Skin of body (tissue), 2 donors: ENCODE measurements around the gene SNRNP25. TPM values are rescaled to one million over a fixed set of nuclear protein-coding genes. Genes with fewer than 3 reads are reported as not detected.
"Not testable (repeated sequence)": the region's sequence is repeated elsewhere in the genome, so short reads cannot be mapped to it uniquely, and the experiment has no call there.

Experiments
- DNase-seq: peaks from one replicate; lab custom pipeline; 2025; lab: John Stamatoyannopoulos, UW
- total RNA-seq: library from RNA; depleted of rRNA; stranded (reverse); fragments of >200 nt; gene quantifications from one replicate; pipeline ENCODE4 v1.2.3, GENCODE V29; 2014

Gene SNRNP25
- total RNA-seq = 13.0 TPM

GRCh38 chr16:53346-54236 lies at the start of gene SNRNP25, which contains the start of gene POLR3K:
Gene SNRNP25 (plus strand): TSS chr16:53828. CDS start chr16:54017, 189 bp downstream.
Gene POLR3K (minus strand): TSS chr16:53608. CDS start chr16:53586, 22 bp downstream.
- peak; percentile 95 for DNase-seq

- DNase-seq = no peak
Measured at GRCh38 chr16:9903-10665, 43.5 kb upstream of the SNRNP25 start.

DNA sequence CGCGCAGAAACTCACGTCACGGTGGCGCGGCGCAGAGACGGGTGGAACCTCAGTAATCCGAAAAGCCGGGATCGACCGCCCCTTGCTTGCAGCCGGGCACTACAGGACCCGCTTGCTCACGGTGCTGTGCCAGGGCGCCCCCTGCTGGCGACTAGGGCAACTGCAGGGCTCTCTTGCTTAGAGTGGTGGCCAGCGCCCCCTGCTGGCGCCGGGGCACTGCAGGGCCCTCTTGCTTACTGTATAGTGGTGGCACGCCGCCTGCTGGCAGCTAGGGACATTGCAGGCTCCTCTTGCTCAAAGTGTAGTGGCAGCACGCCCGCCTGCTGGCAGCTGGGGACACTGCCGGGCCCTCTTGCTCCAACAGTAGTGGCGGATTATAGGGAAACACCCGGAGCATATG lies 42.9 kb upstream of the SNRNP25 start:
- DNase-seq = peak; percentile 48

DNA sequence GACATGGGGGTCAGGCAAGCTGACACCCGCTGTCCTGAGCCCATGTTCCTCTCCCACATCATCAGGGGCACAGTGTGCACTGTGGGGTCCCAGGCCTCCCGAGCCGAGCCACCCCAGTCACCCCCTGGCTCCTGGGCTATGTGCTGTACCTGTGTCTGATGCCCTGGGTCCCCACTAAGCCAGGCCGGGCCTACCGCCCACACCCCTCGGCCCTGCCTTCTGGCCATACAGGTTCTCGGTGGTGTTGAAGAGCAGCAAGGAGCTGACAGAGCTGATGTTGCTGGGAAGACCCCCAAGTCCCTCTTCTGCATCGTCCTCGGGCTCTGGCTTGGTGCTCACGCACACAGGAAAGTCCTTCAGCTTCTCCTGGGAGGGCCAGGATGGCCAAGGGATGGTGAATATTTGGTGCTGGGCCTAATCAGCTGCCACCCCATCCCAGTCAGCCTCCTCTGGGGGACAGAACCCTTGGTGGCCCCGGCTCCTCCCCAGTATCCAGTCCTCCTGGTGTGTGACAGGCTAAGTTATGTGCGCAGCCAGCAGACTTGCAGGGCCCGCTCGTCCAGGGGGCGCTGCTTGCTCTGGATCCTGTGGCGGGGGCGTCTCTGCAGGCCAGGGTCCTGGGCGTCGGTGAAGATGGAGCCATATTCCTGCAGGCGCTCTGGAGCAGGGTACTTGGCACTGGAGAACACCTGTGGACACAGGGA lies 36.4 kb upstream of the SNRNP25 start:
- DNase-seq = not testable (repeated sequence)

- not testable (repeated sequence) for DNase-seq
Measured at GRCh38 chr16:20886-21285, 32.7 kb upstream of the SNRNP25 start.

DNA sequence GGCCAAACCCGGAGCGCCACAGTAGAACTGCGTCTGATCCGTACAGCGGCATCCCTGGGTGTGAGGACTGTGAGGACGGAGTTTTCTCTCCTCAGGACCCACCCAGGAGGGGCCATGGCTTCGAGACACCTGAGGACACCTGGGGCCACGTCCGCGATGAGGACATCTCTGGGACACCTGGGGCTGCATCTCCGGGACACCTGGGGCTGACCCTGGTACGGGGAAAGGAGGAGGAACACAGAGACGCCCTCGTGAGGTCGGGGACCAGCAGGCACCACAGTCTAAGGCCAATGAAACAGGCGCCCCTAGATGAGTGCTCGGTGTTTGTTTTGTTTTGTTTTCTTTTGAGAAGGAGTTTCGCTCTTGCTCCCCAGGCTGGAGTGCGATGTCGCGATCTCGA lies 29.5 kb upstream of the SNRNP25 start:
- not testable (repeated sequence) for DNase-seq

- not testable (repeated sequence) for DNase-seq
Measured at GRCh38 chr16:25926-26348, 27.7 kb upstream of the SNRNP25 start.

GRCh38 chr16:30627-31026 lies 23.0 kb upstream of the SNRNP25 start:
- DNase-seq = not testable (repeated sequence)

GRCh38 chr16:33154-33876 lies 20.3 kb upstream of the SNRNP25 start:
- DNase-seq = not testable (repeated sequence)

GRCh38 chr16:33877-34647 lies 19.6 kb upstream of the SNRNP25 start:
- no peak for DNase-seq

- no peak for DNase-seq
Measured at GRCh38 chr16:34648-34987, 19.0 kb upstream of the SNRNP25 start.

GRCh38 chr16:35011-35677 lies 18.5 kb upstream of the SNRNP25 start:
- no peak for DNase-seq

DNA sequence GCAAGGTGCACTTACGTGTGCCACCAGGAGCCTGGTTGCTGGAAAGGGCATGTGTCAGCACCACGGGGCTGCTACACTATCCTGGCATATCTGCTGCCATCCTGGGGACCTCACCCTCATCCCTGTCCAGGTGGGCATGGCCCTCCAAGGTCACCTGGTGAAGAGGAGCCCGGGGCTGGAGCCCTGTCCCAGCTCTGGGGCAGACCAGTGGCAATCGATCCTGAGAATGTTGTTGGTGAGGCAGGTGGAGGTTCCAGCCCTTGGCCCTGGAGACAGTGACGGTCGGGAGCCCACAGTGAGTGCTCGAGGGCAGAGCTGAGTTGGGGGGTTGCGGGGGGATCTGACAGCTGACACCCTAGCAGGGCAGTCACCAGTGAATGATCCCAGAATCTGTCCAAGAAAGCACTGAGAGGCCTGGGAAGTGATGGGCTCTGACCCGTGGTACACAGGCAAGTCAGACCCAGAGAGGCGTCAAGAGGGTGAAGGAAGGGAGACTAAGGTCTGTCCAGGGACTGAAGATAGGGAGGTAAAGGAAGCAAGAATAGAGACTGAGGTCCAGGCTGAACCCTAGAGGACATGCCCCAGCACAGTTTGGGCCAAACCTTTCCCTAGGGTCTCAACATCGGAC lies 17.8 kb upstream of the SNRNP25 start:
- no peak for DNase-seq

- no peak for DNase-seq
Measured at GRCh38 chr16:36336-36984, 17.2 kb upstream of the SNRNP25 start.

- DNase-seq = no peak
Measured at GRCh38 chr16:37511-37910, 16.1 kb upstream of the SNRNP25 start.

DNA sequence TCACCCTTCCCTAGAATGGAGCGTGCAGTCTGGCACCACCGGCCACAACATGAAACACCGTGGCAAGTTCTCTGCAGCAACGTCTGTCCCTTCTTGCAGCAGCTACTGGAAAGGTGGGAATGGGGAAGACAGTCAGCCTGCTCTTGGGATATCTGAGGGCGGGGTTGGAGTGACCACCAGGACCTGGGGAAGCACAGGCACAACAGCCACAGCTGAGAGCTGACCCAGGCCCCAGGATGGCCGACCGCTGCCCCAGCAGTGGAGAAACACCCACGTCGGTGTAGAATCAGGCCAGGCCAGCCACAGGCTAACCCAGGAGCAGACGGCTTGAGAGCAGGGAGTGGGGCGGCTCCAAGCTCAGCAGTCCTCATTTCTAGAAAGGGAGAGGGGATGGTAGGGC lies 15.4 kb upstream of the SNRNP25 start:
- DNase-seq = not testable (repeated sequence)

- no peak for DNase-seq
Measured at GRCh38 chr16:38941-39892, 14.4 kb upstream of the SNRNP25 start.
